ENCODE data around the gene CARD19. TPM values are rescaled to one million over a fixed set of nuclear protein-coding genes. Genes with fewer than 3 reads are reported as not detected.

Gene CARD19
- total and polyA plus RNA-seq, 2 of the 8 experiments (the other 6 are each of a cell fraction or from before 2014, with no cell fraction given), result 21.2 to 112 TPM

DNA sequence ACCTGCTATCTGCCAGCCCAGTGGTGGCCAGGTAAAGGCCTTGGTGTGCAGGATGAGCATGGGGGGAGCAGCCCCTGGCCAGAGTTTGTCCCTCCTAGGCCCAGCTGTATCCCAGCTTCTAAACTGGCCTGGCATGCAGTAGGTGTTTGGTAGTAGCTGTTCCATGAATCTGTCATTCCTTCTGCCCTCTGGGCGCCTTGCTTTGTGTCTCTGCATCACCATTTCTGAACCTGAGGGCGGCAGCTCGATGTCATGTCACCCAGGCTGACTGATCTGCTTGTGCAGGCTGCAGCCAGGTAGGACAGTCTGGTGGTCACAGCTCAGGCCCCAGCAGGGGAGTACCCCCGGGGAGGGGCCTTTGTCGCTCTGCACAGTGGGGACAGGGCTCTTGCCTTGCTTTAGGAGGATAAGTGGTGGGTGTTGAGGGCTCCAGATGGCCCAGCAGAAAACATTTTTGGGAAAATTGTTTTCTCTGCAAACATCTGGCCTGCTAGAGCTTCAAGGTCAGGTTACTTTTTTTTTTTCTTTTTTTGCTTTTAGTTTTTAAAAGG is 42.2 kb upstream of the CARD19 start (continued):
- TF ChIP-seq KDM4A (IDR thresholded peaks at IDR 0.05; ENCODE audit: low read depth, low read length, severe bottlenecking) (no peak), SRF (IDR thresholded peaks at IDR 0.05; ENCODE audit: low read depth, low read length) (no peak), SIRT6 (IDR thresholded peaks at IDR 0.05; ENCODE audit: low read length) (no peak)

Data from H1 (cell line).